ENCODE measurements around the gene MRPS27.

DNA sequence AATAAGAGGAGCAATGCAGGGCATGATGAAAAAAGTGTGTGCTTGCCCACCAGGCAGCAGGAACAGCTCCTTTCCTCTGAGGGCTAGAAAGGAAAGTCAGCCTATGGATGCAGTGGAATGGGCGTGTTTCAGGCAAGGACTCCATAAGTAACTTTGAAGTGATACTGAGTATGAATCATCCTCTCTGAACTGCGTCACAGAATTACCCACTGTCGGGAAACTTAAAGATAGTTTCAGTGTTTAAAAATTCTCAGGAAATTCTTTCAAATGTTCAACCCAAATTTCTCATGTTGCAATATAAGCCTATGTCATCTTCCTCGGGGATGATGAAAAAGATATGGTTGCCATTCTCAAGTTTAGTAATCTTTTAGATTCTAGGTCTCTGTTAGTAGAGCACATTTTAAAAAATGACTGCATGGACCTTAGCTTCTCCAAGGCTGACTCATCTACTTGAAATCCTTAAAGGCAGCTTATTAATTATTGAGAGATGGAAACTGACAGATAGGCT lies 27.8 kb upstream of the MRPS27 start:
- TF ChIP-seq, protein P1, sequence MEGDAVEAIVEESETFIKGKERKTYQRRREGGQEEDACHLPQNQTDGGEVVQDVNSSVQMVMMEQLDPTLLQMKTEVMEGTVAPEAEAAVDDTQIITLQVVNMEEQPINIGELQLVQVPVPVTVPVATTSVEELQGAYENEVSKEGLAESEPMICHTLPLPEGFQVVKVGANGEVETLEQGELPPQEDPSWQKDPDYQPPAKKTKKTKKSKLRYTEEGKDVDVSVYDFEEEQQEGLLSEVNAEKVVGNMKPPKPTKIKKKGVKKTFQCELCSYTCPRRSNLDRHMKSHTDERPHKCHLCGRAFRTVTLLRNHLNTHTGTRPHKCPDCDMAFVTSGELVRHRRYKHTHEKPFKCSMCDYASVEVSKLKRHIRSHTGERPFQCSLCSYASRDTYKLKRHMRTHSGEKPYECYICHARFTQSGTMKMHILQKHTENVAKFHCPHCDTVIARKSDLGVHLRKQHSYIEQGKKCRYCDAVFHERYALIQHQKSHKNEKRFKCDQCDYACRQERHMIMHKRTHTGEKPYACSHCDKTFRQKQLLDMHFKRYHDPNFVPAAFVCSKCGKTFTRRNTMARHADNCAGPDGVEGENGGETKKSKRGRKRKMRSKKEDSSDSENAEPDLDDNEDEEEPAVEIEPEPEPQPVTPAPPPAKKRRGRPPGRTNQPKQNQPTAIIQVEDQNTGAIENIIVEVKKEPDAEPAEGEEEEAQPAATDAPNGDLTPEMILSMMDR (IDR thresholded peaks at IDR 0.05): no peak
- no peak for TF ChIP-seq HDAC2 (IDR thresholded peaks at IDR 0.05)
- no peak for TF ChIP-seq SREBF2 (IDR thresholded peaks at IDR 0.05)
- TF ChIP-seq CEBPB (IDR thresholded peaks at IDR 0.05): peak; percentile 93 to 96
- TF ChIP-seq JUNB (IDR thresholded peaks at IDR 0.05): peak; percentile 98
- TF ChIP-seq POLR2AphosphoS2 (conservative IDR thresholded peaks at IDR 0.05; ENCODE audit: low read length): no peak
- TF ChIP-seq EP300 (IDR thresholded peaks at IDR 0.05): peak; percentile 91 to 97
- TF ChIP-seq ZC3H11A (IDR thresholded peaks at IDR 0.05): no peak
- TF ChIP-seq CHD2 (IDR thresholded peaks at IDR 0.05; ENCODE audit: low read length, partially characterized antibody): no peak
- no peak for TF ChIP-seq SMC3 (IDR thresholded peaks at IDR 0.05)
- no peak for TF ChIP-seq ESRRA (IDR thresholded peaks at IDR 0.05; ENCODE audit: borderline replicate concordance, low read length)
- no peak for TF ChIP-seq POLR2A (IDR thresholded peaks at IDR 0.05; ENCODE audit: low read length)
